GM18498 (cell line): ENCODE measurements around the gene CDH22.

Experiments
- ATAC-seq: cut with Tn5 transposase; IDR thresholded peaks from one replicate; pipeline ENCODE4 v1.9.1; 2021; ENCODE audit warnings: mild to moderate bottlenecking, moderate library complexity; ENCODE audit not compliant: unreplicated experiment

Gene CDH22

DNA sequence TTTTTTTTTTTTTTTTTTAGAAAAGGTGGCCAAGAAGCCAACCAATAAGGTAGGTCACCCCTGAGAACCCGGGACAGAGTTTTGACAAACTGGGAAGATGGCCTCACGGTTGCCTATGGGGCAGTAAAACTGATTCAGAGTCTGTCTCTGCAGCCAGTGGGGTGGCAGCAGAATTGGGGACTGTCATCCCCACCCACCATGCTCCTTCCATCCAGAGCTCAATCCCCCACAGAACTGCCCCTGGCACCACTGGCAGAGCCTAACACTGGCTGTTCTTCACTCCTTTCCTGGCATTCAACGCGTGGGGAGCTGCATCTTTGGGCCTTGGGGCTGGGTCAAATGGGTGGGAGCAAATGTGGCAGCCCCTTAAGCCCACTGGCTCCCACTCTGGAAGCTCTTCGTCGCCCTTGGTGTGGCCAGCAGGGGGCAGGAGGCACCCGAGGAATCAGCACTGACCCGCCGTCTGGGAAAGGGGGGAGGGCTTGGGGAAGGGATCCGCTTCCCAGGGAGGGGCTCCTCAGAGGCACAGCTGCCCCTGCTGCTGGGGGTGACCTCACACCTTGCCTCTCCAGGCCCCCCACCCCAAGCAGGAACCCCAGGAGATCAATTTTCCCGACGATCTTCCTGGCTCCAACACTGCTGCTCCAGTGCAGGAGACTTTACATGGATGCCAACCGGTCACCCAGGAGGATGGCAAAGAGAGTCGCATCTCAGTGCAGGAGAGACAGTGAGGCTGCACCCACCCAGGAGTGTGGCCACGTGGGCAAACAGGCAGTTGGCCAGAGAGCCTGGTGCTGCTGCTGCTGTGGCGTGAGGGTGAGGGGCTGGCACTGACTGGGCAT is 179.8 kb downstream of the CDH22 start:
- ATAC-seq, result no peak

- ATAC-seq, result no peak
Observed at GRCh38 chr20:46127396-46128010, 180.8 kb downstream of the CDH22 start.

- ATAC-seq, result no peak
Observed at GRCh38 chr20:46126440-46127056, 181.8 kb downstream of the CDH22 start.
